ENCODE data around the gene SMG1.
"Not testable (repeated sequence)": the region's sequence is repeated elsewhere in the genome, so short reads cannot be mapped to it uniquely, and the experiment has no call there.

The SMG1 gene

GRCh38 chr16:18925986-18926865 is at the start of gene SMG1:
SMG1 (minus strand) TSS chr16:18926408; CDS start chr16:18926041, 367 bp downstream.
- Histone ChIP-seq H3K9ac (ENCODE audit: low read length) (peak within 1 kb of the TSS; percentile 71), H3K4me2 (ENCODE audit: low read length) (peak within 1 kb of the TSS; percentile 94), H3K79me2 (ENCODE audit: insufficient read depth, low read length) (peaks cover 42% of the 10 kb centered on the region), H2AFZ (ENCODE audit: low read length) (peak within 1 kb of the TSS; percentile 28; the same call in 1 of the 2 replicates), H3K27ac (ENCODE audit: low read depth, low read length, poor library complexity, severe bottlenecking) (peak within 1 kb of the TSS; percentile 64), H3K4me3 (ENCODE audit: low read depth, low read length, poor library complexity, severe bottlenecking) (peak within 1 kb of the TSS; percentile 92), H3K4me1 (ENCODE audit: insufficient read depth, low read length, severe bottlenecking) (peaks cover 42% of the 10 kb centered on the region)
- H3K9me3 ChIP-seq (ENCODE audit: low read length); H3K9me2 ChIP-seq (ENCODE audit: low read depth, low read length); H3K27me3 ChIP-seq (ENCODE audit: insufficient read depth, low read length); H3K36me3 ChIP-seq (ENCODE audit: insufficient read depth, low read length); H4K20me1 ChIP-seq (ENCODE audit: insufficient read depth, low read length); H3F3A ChIP-seq (ENCODE audit: insufficient read depth, low read length): not testable (repeated sequence)

GRCh38 chr16:18975109-18975508 is 48.9 kb upstream of the SMG1 start:
- H3K27me3 ChIP-seq (ENCODE audit: insufficient read depth, low read length): no peaks in the 10 kb centered on the region; the same call in 1 of the 2 replicates
- H3K36me3 ChIP-seq (ENCODE audit: insufficient read depth, low read length): no peaks in the 10 kb centered on the region
- H3K79me2 ChIP-seq (ENCODE audit: insufficient read depth, low read length): no peaks in the 10 kb centered on the region
- no peaks in the 10 kb centered on the region for H3K4me1 ChIP-seq (ENCODE audit: insufficient read depth, low read length, severe bottlenecking)
- H3K27ac ChIP-seq (ENCODE audit: low read depth, low read length, poor library complexity, severe bottlenecking): no peak overlapping the region
- H3K4me2 ChIP-seq (ENCODE audit: low read length): no peak overlapping the region
- no peak for TF ChIP-seq EZH2 (IDR thresholded peaks at IDR 0.05; ENCODE audit: borderline replicate concordance, low read length)
- no peak overlapping the region for H3K4me3 ChIP-seq (ENCODE audit: low read depth, low read length, poor library complexity, severe bottlenecking)
- H3K9me3 ChIP-seq (ENCODE audit: low read length): no peaks in the 10 kb centered on the region
- H3F3A ChIP-seq (ENCODE audit: insufficient read depth, low read length): no peaks in the 10 kb centered on the region
- no peaks in the 10 kb centered on the region for H4K20me1 ChIP-seq (ENCODE audit: insufficient read depth, low read length)
- H3K9me2 ChIP-seq (ENCODE audit: low read depth, low read length): no peaks in the 10 kb centered on the region
- H3K9ac ChIP-seq (ENCODE audit: low read length): no peak overlapping the region
- no peak overlapping the region for H2AFZ ChIP-seq (ENCODE audit: low read length)

GRCh38 chr16:18969855-18970240 is 43.6 kb upstream of the SMG1 start:
- no peak for TF ChIP-seq CTCF (IDR thresholded peaks at IDR 0.05; ENCODE audit: low read length)
- no peak for TF ChIP-seq EZH2 (IDR thresholded peaks at IDR 0.05; ENCODE audit: borderline replicate concordance, low read length)
- Histone ChIP-seq H3F3A (ENCODE audit: insufficient read depth, low read length) (no peaks in the 10 kb centered on the region), H3K79me2 (ENCODE audit: insufficient read depth, low read length) (no peaks in the 10 kb centered on the region), H2AFZ (ENCODE audit: low read length) (no peak overlapping the region), H3K9me3 (ENCODE audit: low read length) (no peaks in the 10 kb centered on the region), H3K4me1 (ENCODE audit: insufficient read depth, low read length, severe bottlenecking) (peaks cover 4% of the 10 kb centered on the region), H3K27ac (ENCODE audit: low read depth, low read length, poor library complexity, severe bottlenecking) (no peak overlapping the region), H3K4me2 (ENCODE audit: low read length) (no peak overlapping the region), H3K9me2 (ENCODE audit: low read depth, low read length) (no peaks in the 10 kb centered on the region), H3K27me3 (ENCODE audit: insufficient read depth, low read length) (no peaks in the 10 kb centered on the region), H3K36me3 (ENCODE audit: insufficient read depth, low read length) (no peaks in the 10 kb centered on the region), H3K4me3 (ENCODE audit: low read depth, low read length, poor library complexity, severe bottlenecking) (no peak overlapping the region), H4K20me1 (ENCODE audit: insufficient read depth, low read length) (no peaks in the 10 kb centered on the region), H3K9ac (ENCODE audit: low read length) (no peak overlapping the region)

- Histone ChIP-seq H3K4me2 (ENCODE audit: low read length) (peak overlapping the region; percentile 49), H3K27me3 (ENCODE audit: insufficient read depth, low read length) (no peaks in the 10 kb centered on the region), H3K9me3 (ENCODE audit: low read length) (no peaks in the 10 kb centered on the region), H3K9me2 (ENCODE audit: low read depth, low read length) (no peaks in the 10 kb centered on the region), H3K9ac (ENCODE audit: low read length) (no peak overlapping the region), H3F3A (ENCODE audit: insufficient read depth, low read length) (no peaks in the 10 kb centered on the region), H2AFZ (ENCODE audit: low read length) (no peak overlapping the region), H3K79me2 (ENCODE audit: insufficient read depth, low read length) (no peaks in the 10 kb centered on the region), H3K36me3 (ENCODE audit: insufficient read depth, low read length) (no peaks in the 10 kb centered on the region), H3K27ac (ENCODE audit: low read depth, low read length, poor library complexity, severe bottlenecking) (no peak overlapping the region), H3K4me3 (ENCODE audit: low read depth, low read length, poor library complexity, severe bottlenecking) (peak overlapping the region; percentile 29), H4K20me1 (ENCODE audit: insufficient read depth, low read length) (no peaks in the 10 kb centered on the region), H3K4me1 (ENCODE audit: insufficient read depth, low read length, severe bottlenecking) (peaks cover 4% of the 10 kb centered on the region)
- TF ChIP-seq CTCF (IDR thresholded peaks at IDR 0.05; ENCODE audit: low read length) (peak; percentile 94), EZH2 (IDR thresholded peaks at IDR 0.05; ENCODE audit: borderline replicate concordance, low read length) (no peak)
Measured at GRCh38 chr16:18969050-18969854, 43.0 kb upstream of the SMG1 start.

Data from OCI-LY1 (cell line).